ENCODE data around the gene ZNG1A. TPM values are rescaled to one million over a fixed set of nuclear protein-coding genes. Genes with fewer than 3 reads are reported as not detected.
"Not testable (repeated sequence)": the region's sequence is repeated elsewhere in the genome, so short reads cannot be mapped to it uniquely, and the experiment has no call there.

The ZNG1A gene
- total RNA-seq, 1 donor from 2014 or later: 21.1 TPM

- intact Hi-C loops (cut with micrococcal nuclease): not testable (repeated sequence)
Measured at GRCh38 chr9:199601-200000, 20.7 kb upstream of the ZNG1A start.

- intact Hi-C loops (cut with micrococcal nuclease): loop anchor here (5.0 kb wide), 1 partner anchor 104 kb away; no protein-coding TSS in a partner anchor
Measured at GRCh38 chr9:178140-178825, 573 bp downstream of the ZNG1A start.

GRCh38 chr9:169757-170156 lies 9.1 kb downstream of the ZNG1A start:
- intact Hi-C loops (cut with micrococcal nuclease): not testable (repeated sequence)

GRCh38 chr9:159871-160270 lies 19.0 kb downstream of the ZNG1A start:
- intact Hi-C loops (cut with micrococcal nuclease): not testable (repeated sequence)

- intact Hi-C loops (cut with micrococcal nuclease): not testable (repeated sequence)
Measured at GRCh38 chr9:151173-151572, 27.7 kb downstream of the ZNG1A start.

GRCh38 chr9:139880-140279 lies 39.0 kb downstream of the ZNG1A start:
- intact Hi-C loops (cut with micrococcal nuclease): not testable (repeated sequence)

- intact Hi-C loops (cut with micrococcal nuclease): not testable (repeated sequence)
Measured at GRCh38 chr9:117995-118467, 60.8 kb downstream of the ZNG1A start, which contains the start of gene FOXD4. Gene FOXD4, minus strand, starts transcription at chr9:118417. Its CDS starts 298 bp downstream, at chr9:118119.

GRCh38 chr9:117144-117994 lies 61.5 kb downstream of the ZNG1A start:
- intact Hi-C loops (cut with micrococcal nuclease): not testable (repeated sequence)

- intact Hi-C loops (cut with micrococcal nuclease): not testable (repeated sequence)
Measured at GRCh38 chr9:116239-117077, 62.4 kb downstream of the ZNG1A start.

GRCh38 chr9:115118-115451 lies 63.8 kb downstream of the ZNG1A start:
- intact Hi-C loops (cut with micrococcal nuclease): not testable (repeated sequence)

GRCh38 chr9:114267-115117 lies 64.4 kb downstream of the ZNG1A start:
- intact Hi-C loops (cut with micrococcal nuclease): not testable (repeated sequence)

GRCh38 chr9:113468-114266 lies 65.2 kb downstream of the ZNG1A start:
- intact Hi-C loops (cut with micrococcal nuclease): not testable (repeated sequence)

GRCh38 chr9:112589-113467 lies 66.0 kb downstream of the ZNG1A start:
- intact Hi-C loops (cut with micrococcal nuclease): not testable (repeated sequence)

- intact Hi-C loops (cut with micrococcal nuclease): not testable (repeated sequence)
Measured at GRCh38 chr9:110672-111071, 68.2 kb downstream of the ZNG1A start.

GRCh38 chr9:109540-109939 lies 69.3 kb downstream of the ZNG1A start:
- intact Hi-C loops (cut with micrococcal nuclease): not testable (repeated sequence)

GRCh38 chr9:108742-109495 lies 69.9 kb downstream of the ZNG1A start:
- intact Hi-C loops (cut with micrococcal nuclease): not testable (repeated sequence)

- intact Hi-C loops (cut with micrococcal nuclease): not testable (repeated sequence)
Measured at GRCh38 chr9:105991-106390, 72.9 kb downstream of the ZNG1A start.

- intact Hi-C loops (cut with micrococcal nuclease): not testable (repeated sequence)
Measured at GRCh38 chr9:100430-100829, 78.4 kb downstream of the ZNG1A start.
